Heart right ventricle (tissue), 16 donors: ENCODE results near the gene ANXA6. TPM values are rescaled to one million over a fixed set of nuclear protein-coding genes. Genes with fewer than 3 reads are reported as not detected.

Experiments
- ATAC-seq, 8 donors: fragments of 200-7000 bp; cut with Tn5 transposase; one replicate each; pipeline ENCODE4 v1.9.1; 2020; ENCODE audit warnings: mild to moderate bottlenecking in 8 of 8, moderate library complexity in 8 of 8, moderate number of reproducible peaks in 1 of 8
- DNase-seq, 2 donors: peaks; one replicate each; pipeline ENCODE4 v3.0.0-alpha.2; 2020
- H3K27ac ChIP-seq, 10 donors: fragments of 200-600 bp; sonication (generic) in 2 of 10; one replicate each; pipeline versions ENCODE4 v1.5.0 to v1.8.0; 2020 to 2022; ENCODE audit warnings: mild to moderate bottlenecking in 3 of 10
- H3K27me3 ChIP-seq, 7 donors: fragments of 200-600 bp; one replicate each; pipeline ENCODE4 v1.8.0; 2021 to 2022; ENCODE audit warnings: mild to moderate bottlenecking in 2 of 7
- H3K36me3 ChIP-seq, 9 donors: fragments of 200-600 bp; sonication (generic) in 1 of 9; one replicate each; pipeline versions ENCODE4 v1.5.0 to v1.8.0; 2020 to 2022; ENCODE audit warnings: mild to moderate bottlenecking in 2 of 9
- H3K4me1 ChIP-seq, 9 donors: fragments of 200-600 bp; sonication (generic) in 1 of 9; one replicate each; pipeline versions ENCODE4 v1.5.0 to v1.8.0; 2020 to 2022; ENCODE audit warnings: mild to moderate bottlenecking in 4 of 9
- H3K4me3 ChIP-seq, 10 donors: fragments of 200-600 bp; sonication (generic) in 2 of 10; one replicate each; pipeline versions ENCODE4 v1.5.0 to v1.8.0; 2020 to 2022; ENCODE audit warnings: mild to moderate bottlenecking in 7 of 10, moderate library complexity in 2 of 10
- H3K9me3 ChIP-seq, 11 donors: fragments of 200-600 bp in 10 of 11; sonication (generic) in 2 of 11; one replicate each; pipeline versions ENCODE4 v1.5.0 to v1.8.0; 2013 to 2022; ENCODE audit warnings: mild to moderate bottlenecking in 2 of 11, control low read depth in 1 of 11, moderate library complexity in 1 of 11
- WGBS, 2 donors: extraction: QIAGEN DNeasy Blood & Tissue Kit; methylation state at CpG; one replicate each; pipeline ENCODE4 v1.1.7; 2013; ENCODE audit warnings: inconsistent platforms in 1 of 2; 5-methylcytosine and 5-hydroxymethylcytosine counted together
- intact Hi-C, 10 donors: fragments of 100-400 bp; cut with DNase I; formaldehyde crosslinking; loops; one replicate each; pipeline versions ENCODE4 v1.11.1 to v1.14.2; 2022
- polyA plus RNA-seq, 2 donors: library from polyadenylated mRNA; stranded (reverse); fragments of 200-250 nt; gene quantifications; one replicate each; pipeline ENCODE4 v1.2.3, GENCODE V29; 2013
- total RNA-seq, 10 donors: library from RNA; stranded (reverse); fragmentation: NEBNext Ultra II Directional in 3 of 10; extraction: Animal tissue kit (Norgen Biotek cat#: 25700) in 3 of 10; gene quantifications; one replicate each; pipeline versions ENCODE4 v1.2.1 to v1.2.4, GENCODE V29; 2021 to 2023
- TF ChIP-seq, protein P1 (sequence below), 9 donors: fragments of 200-600 bp; sonication (generic) in 2 of 9; IDR thresholded peaks; one replicate each; pipeline versions ENCODE4 v1.5.0 to v1.8.0; 2021 to 2022; ENCODE audit warnings: antibody characterized with exemption in 9 of 9, mild to moderate bottlenecking in 5 of 9, moderate library complexity in 1 of 9
- donor health status: Arrhythmogenic right ventricular cardiomyopathy.
- donor health status: ischemic (EF 13 %, LVEDD 7.1; RV severe dilation, severe dysfunction).
- donor health status: healthy with polysubstance abuse.
- donor health status: DM: no; HTN: yes; CAD: no.
- donor health status: DM: no; HTN: no; CAD: no.
- donor health status: ischemic (EF 25% LVEDD 6.9; RV normal size, moderate dysfunction).
- donor health status: ischemic (EF 25% LVEDD 5.7; RV mildly dilated, moderate dysfunction).
- donor health status: healthy.
- donor health status: DM: yes; HTN: yes; CAD: no.
- donor health status: Ischemic cardiomyopathy.
- donor health status: ischemic (EF 35%, LVEDD 5.7; RV mildly dilated, moderate dysfunction).
- donor health status: nonischemic (EF 11% LVEDD 7.7; RV severe dilation, severe dysfunction).
- donor health status: DM: yes; HTN: yes; CAD: no.
- donor health status: PGD.
- donor health status: ischemic (EF 29% LVEDD 5.4; RV normal size, mild dysfunction).
- donor health status: nonischemic (EF 23%, LVEDD 6.1; RV moderate dilation, normal function).

ANXA6 gene
- total and polyA plus RNA-seq, 12 donors = 137 to 275 (median 218) TPM

- ATAC-seq (no peak), DNase-seq (no peak)
- WGBS, 2 donors = 68 to 71% methylated on average over 4 of the region's 4 CpGs
- TF ChIP-seq, protein P1, sequence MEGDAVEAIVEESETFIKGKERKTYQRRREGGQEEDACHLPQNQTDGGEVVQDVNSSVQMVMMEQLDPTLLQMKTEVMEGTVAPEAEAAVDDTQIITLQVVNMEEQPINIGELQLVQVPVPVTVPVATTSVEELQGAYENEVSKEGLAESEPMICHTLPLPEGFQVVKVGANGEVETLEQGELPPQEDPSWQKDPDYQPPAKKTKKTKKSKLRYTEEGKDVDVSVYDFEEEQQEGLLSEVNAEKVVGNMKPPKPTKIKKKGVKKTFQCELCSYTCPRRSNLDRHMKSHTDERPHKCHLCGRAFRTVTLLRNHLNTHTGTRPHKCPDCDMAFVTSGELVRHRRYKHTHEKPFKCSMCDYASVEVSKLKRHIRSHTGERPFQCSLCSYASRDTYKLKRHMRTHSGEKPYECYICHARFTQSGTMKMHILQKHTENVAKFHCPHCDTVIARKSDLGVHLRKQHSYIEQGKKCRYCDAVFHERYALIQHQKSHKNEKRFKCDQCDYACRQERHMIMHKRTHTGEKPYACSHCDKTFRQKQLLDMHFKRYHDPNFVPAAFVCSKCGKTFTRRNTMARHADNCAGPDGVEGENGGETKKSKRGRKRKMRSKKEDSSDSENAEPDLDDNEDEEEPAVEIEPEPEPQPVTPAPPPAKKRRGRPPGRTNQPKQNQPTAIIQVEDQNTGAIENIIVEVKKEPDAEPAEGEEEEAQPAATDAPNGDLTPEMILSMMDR (IDR thresholded peaks at IDR 0.05) = no peak
- peaks cover 17 to 79% (median 50%) of the 10 kb centered on the region in 9 donors for H3K4me1 ChIP-seq
- no peak overlapping the region for H3K4me3 ChIP-seq
- H3K9me3 ChIP-seq = no peaks in the 10 kb centered on the region
- H3K27ac ChIP-seq = peak overlapping the region in 1 of 10 donors; percentile 89
- no peaks in the 10 kb centered on the region for H3K27me3 ChIP-seq
- intact Hi-C loops = no loop called here
- H3K36me3 ChIP-seq = peaks cover 0 to 46% (median 0%) of the 10 kb centered on the region in 9 donors
Observed at GRCh38 chr5:151098768-151099121, 58.8 kb downstream of the ANXA6 start.

DNA sequence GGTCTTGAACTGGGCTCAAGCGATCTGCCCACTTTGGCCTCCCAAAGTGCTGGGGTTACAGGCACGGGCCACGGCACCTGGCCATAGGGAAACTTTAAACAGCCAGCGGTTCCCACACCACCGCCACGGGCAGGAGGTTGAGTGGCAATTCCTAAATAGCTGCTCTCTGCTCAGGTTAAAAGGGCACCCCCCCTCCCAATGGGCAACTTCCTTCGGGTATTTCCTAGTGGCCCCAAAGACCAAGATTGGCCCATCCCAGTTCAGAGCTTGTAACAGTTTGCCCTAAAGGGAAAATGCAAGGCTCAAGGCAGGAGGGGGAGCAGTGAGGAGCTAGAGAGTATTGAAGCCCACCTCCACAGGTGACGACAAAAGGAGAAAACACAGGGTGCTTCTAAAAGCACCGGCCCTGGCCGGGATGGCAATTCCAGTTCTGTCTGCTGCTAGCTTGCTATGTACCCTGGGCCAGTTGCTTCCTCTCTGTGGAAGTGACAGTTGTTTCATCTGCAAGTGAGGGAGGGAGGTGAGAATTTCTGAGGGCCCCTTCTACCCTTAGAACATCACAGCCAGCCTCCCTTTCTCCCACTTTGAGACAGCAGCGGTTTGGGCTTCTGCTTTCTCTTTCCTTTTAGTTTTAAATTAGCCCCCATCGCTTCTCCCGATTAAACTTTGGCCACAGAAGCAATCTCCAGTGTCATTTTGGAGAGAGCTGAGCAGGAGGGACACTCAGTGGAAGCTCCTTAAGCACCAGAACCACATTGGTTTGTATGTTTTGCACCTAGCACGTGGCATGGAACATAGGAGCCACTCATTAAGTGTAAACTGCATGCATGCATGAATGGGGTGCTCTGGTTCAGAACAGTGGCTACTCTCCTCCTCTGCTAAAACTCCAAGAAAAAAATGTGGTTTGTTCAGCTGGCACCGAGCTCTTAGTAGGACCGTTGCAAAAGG is 59.5 kb downstream of the ANXA6 start:
- Histone ChIP-seq H3K4me1 (peaks cover 17 to 86% (median 56%) of the 10 kb centered on the region in 9 donors), H3K4me3 (no peak overlapping the region), H3K9me3 (no peaks in the 10 kb centered on the region), H3K27me3 (no peaks in the 10 kb centered on the region), H3K36me3 (peaks cover 0 to 40% (median 0%) of the 10 kb centered on the region in 9 donors), H3K27ac (peak overlapping the region in 2 of 10 donors; percentile 7 to 89)
- no peak for DNase-seq
- ATAC-seq = no peak
- WGBS, 2 donors = 71 to 76% methylated on average over 16 of the region's 16 CpGs
- TF ChIP-seq, protein P1 (IDR thresholded peaks at IDR 0.05) = no peak
- intact Hi-C loops = no loop called here

DNA sequence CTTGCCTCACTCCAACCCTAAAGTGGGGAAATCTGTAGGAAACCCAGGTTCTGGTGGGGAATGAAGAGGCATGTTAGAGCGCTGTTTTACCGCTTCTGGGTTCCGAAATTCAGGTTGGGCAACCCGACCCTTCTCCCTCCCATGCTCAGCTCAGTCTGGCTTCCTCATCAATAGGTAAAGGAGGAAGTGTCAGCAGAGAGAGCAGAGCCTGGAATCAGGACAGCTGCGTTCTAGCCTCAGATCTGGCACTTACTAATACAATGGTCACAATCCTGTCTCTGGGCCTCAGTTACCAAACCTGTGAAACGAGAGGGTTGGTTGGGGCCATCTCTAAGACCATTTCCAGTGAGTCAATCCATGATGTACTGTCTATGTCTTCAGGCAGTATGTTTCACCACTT is 60.5 kb downstream of the ANXA6 start:
- Histone ChIP-seq H3K4me1 (peaks cover 16 to 95% (median 59%) of the 10 kb centered on the region in 9 donors), H3K36me3 (peaks cover 0 to 30% (median 0%) of the 10 kb centered on the region in 9 donors), H3K27ac (peak overlapping the region in 2 of 10 donors; percentile 60 to 89), H3K4me3 (no peak overlapping the region), H3K27me3 (no peaks in the 10 kb centered on the region), H3K9me3 (no peaks in the 10 kb centered on the region)
- ATAC-seq (no peak), DNase-seq (no peak)
- intact Hi-C loops = no loop called here
- TF ChIP-seq, protein P1 (IDR thresholded peaks at IDR 0.05) = no peak
- 80 to 85% methylated on average over 6 of the region's 6 CpGs for WGBS, 2 donors

- WGBS, 2 donors = 45 to 48% methylated on average over 6 of the region's 6 CpGs
- TF ChIP-seq, protein P1 (IDR thresholded peaks at IDR 0.05) = no peak
- intact Hi-C loops = no loop called here
- Histone ChIP-seq H3K27ac (peak overlapping the region; percentile 28 to 89 (median 60)), H3K4me3 (no peak overlapping the region), H3K36me3 (peaks cover 0 to 19% (median 0%) of the 10 kb centered on the region in 9 donors), H3K9me3 (no peaks in the 10 kb centered on the region), H3K4me1 (peaks cover 12 to 94% (median 50%) of the 10 kb centered on the region in 9 donors), H3K27me3 (no peaks in the 10 kb centered on the region)
- DNase-seq (no peak), ATAC-seq (peak in 7 of 8 donors; percentile 8 to 56 (median 31))
Observed at GRCh38 chr5:151096001-151096373, 61.6 kb downstream of the ANXA6 start.
